IMR-90 (cell line): Measurements from ENCODE around the gene PCBP4. TPM values are rescaled to one million over a fixed set of nuclear protein-coding genes. Genes with fewer than 3 reads are reported as not detected.

Experiments
- ATAC-seq: fragments of 200-7000 bp; cut with Tn5 transposase; 2 replicates; pipeline ENCODE4 v1.9.1; 2020; ENCODE audit warnings: low read depth, mild to moderate bottlenecking, moderate library complexity
- BruUV-seq: library from RNA; stranded (reverse); fragments of 400-500 nt; replicated peaks from 2 replicates; lab custom pipeline; 2021; lab: Mats Ljungman, UMichigan
- CTCF ChIA-PET: fragments of 300-600 bp; formaldehyde crosslinking; extraction: SDS; loops from one replicate; lab custom pipeline; 2021; ENCODE audit warnings: antibody characterized with exemption; lab: Yijun Ruan, JAX
- POLR2A ChIA-PET: fragments of 300-600 bp; sonication (Branson Sonifier 250); formaldehyde crosslinking; loops from one replicate; lab custom pipeline; 2022; ENCODE audit warnings: antibody characterized with exemption; ENCODE audit not compliant: unreplicated experiment; lab: Charles Lee
- DNase-seq: peaks from one replicate; pipeline ENCODE4 v3.0.0; 2013
- H2AFZ ChIP-seq: replicated peaks from 2 replicates; pipeline ENCODE3; 2013; ENCODE audit warnings: low read length, mild to moderate bottlenecking; ENCODE audit not compliant: poor library complexity
- H2AK5ac ChIP-seq: 2 replicates; pipeline ENCODE4 v1.6.1; 2013; ENCODE audit warnings: low read depth, low read length, inconsistent platforms
- H2AK9ac ChIP-seq: replicated peaks from 2 replicates; pipeline ENCODE3; 2013; ENCODE audit warnings: mild to moderate bottlenecking, low read depth, low read length, moderate library complexity; ENCODE audit not compliant: poor library complexity
- H2BK120ac ChIP-seq: 2 replicates; pipeline ENCODE4 v1.6.1; 2013; ENCODE audit warnings: low read depth, low read length, inconsistent platforms
- H2BK15ac ChIP-seq: 3 replicates; pipeline ENCODE4 v1.6.1; 2013; ENCODE audit warnings: low read depth, low read length, inconsistent platforms
- H2BK20ac ChIP-seq: 2 replicates; pipeline ENCODE4 v1.6.1; 2013; ENCODE audit warnings: low read depth, mild to moderate bottlenecking, inconsistent platforms, low read length, moderate library complexity
- H2BK5ac ChIP-seq: 2 replicates; pipeline ENCODE4 v1.6.1; 2013; ENCODE audit warnings: mild to moderate bottlenecking, low read depth, low read length, inconsistent platforms; ENCODE audit not compliant: poor library complexity, severe bottlenecking
- H3K14ac ChIP-seq: replicated peaks from 2 replicates; pipeline ENCODE4 v1.6.1; 2013; ENCODE audit warnings: low read depth, low read length, inconsistent platforms
- H3K18ac ChIP-seq: 2 replicates; pipeline ENCODE4 v1.6.1; 2013; ENCODE audit warnings: low read depth, low read length, control low read depth
- H3K23ac ChIP-seq: 2 replicates; pipeline ENCODE4 v1.6.1; 2013; ENCODE audit warnings: low read depth, low read length, inconsistent platforms
- H3K27ac ChIP-seq: 2 replicates; pipeline ENCODE4 v1.5.1; 2013; ENCODE audit warnings: mild to moderate bottlenecking, control low read depth, low read length; ENCODE audit not compliant: insufficient read depth
- H3K27me3 ChIP-seq: 2 replicates; pipeline ENCODE4 v1.6.1; 2013; ENCODE audit warnings: low read length; ENCODE audit not compliant: control insufficient read depth, insufficient read depth
- H3K36me3 ChIP-seq: 2 replicates; pipeline ENCODE4 v1.6.1; 2013; ENCODE audit warnings: low read length, mixed read lengths; ENCODE audit not compliant: control insufficient read depth, insufficient read depth
- H3K4ac ChIP-seq: 2 replicates; pipeline ENCODE4 v1.6.1; 2013; ENCODE audit warnings: low read depth, low read length, inconsistent platforms
- H3K4me1 ChIP-seq: 2 replicates; pipeline ENCODE4 v1.6.1; 2013; ENCODE audit warnings: low read length, mixed read lengths; ENCODE audit not compliant: control insufficient read depth, insufficient read depth
- H3K4me2 ChIP-seq: 2 replicates; pipeline ENCODE4 v1.6.1; 2013; ENCODE audit warnings: low read depth, mild to moderate bottlenecking, control low read depth, low read length, moderate library complexity
- H3K4me3 ChIP-seq: 2 replicates; pipeline ENCODE4 v1.5.1; 2013; ENCODE audit warnings: low read depth, mild to moderate bottlenecking, control low read depth, low read length, moderate library complexity; ENCODE audit not compliant: insufficient read depth
- H3K56ac ChIP-seq: 2 replicates; pipeline ENCODE4 v1.6.1; 2013; ENCODE audit warnings: low read length, inconsistent platforms; ENCODE audit not compliant: insufficient read depth; ENCODE audit errors: extremely low read depth
- H3K79me1 ChIP-seq, 2 experiments: 2 replicates each; pipeline ENCODE4 v1.6.1; 2013; ENCODE audit warnings: low read length in 2 of 2, inconsistent platforms in 1 of 2, low read depth in 1 of 2
- H3K9ac ChIP-seq: 2 replicates; pipeline ENCODE4 v1.6.1; 2013; ENCODE audit warnings: low read depth, low read length, control low read depth
- H3K9me1 ChIP-seq: 2 replicates; pipeline ENCODE4 v1.6.1; 2013; ENCODE audit warnings: low read length, inconsistent platforms; ENCODE audit not compliant: insufficient read depth
- H3K9me3 ChIP-seq: 2 replicates; pipeline ENCODE4 v1.6.1; 2013; ENCODE audit warnings: low read length; ENCODE audit not compliant: control insufficient read depth, insufficient read depth
- H4K20me1 ChIP-seq: 2 replicates; pipeline ENCODE4 v1.6.1; 2013; ENCODE audit warnings: low read length, inconsistent platforms; ENCODE audit not compliant: insufficient read depth
- H4K5ac ChIP-seq: 2 replicates; pipeline ENCODE4 v1.6.1; 2013; ENCODE audit warnings: mild to moderate bottlenecking, low read depth, low read length, control low read depth
- H4K8ac ChIP-seq, 2 experiments: 2 replicates each; pipeline ENCODE4 v1.6.1; 2013; ENCODE audit warnings: low read depth in 2 of 2, low read length in 2 of 2, control low read depth in 1 of 2, inconsistent platforms in 1 of 2
- H4K91ac ChIP-seq: 2 replicates; pipeline ENCODE4 v1.6.1; 2013; ENCODE audit warnings: low read depth, low read length, inconsistent platforms; ENCODE audit not compliant: insufficient read depth
- BHLHE40 ChIP-seq: fragments of 150-350 bp; IDR thresholded peaks from 2 replicates; pipeline ENCODE4 v1.6.1; 2016; ENCODE audit warnings: mild to moderate bottlenecking, low read depth, low read length
- CEBPB ChIP-seq: IDR thresholded peaks from 2 replicates; pipeline ENCODE4 v1.6.1; 2012; ENCODE audit warnings: low read depth, low read length, improper control_type of control experiment
- CHD1 ChIP-seq: IDR thresholded peaks from 2 replicates; pipeline ENCODE4 v1.6.1; 2012; ENCODE audit warnings: low read depth, low read length, improper control_type of control experiment
- CTCF ChIP-seq: conservative IDR thresholded peaks from 2 replicates; pipeline ENCODE4 v1.5.1; 2012; ENCODE audit warnings: mild to moderate bottlenecking, low read depth, low read length, improper control_type of control experiment
- ELK1 ChIP-seq: fragments of 150-350 bp; IDR thresholded peaks from 2 replicates; pipeline ENCODE4 v1.6.1; 2016; ENCODE audit warnings: low read depth, mild to moderate bottlenecking, low read length, moderate library complexity, borderline replicate concordance
- FOS ChIP-seq: fragments of 150-350 bp; IDR thresholded peaks from 2 replicates; pipeline ENCODE4 v1.6.1; 2016; ENCODE audit warnings: low read depth, low read length
- MAFK ChIP-seq: IDR thresholded peaks from 2 replicates; pipeline ENCODE4 v1.6.1; 2012; ENCODE audit warnings: low read depth, low read length, improper control_type of control experiment
- MAZ ChIP-seq: IDR thresholded peaks from 2 replicates; pipeline ENCODE4 v1.6.1; 2012; ENCODE audit warnings: low read depth, mild to moderate bottlenecking, low read length, improper control_type of control experiment, moderate library complexity, borderline replicate concordance
- MXI1 ChIP-seq: IDR thresholded peaks from 2 replicates; pipeline ENCODE4 v1.6.1; 2012; ENCODE audit warnings: low read depth, mild to moderate bottlenecking, low read length, moderate library complexity, borderline replicate concordance
- NFE2L2 ChIP-seq: fragments of 150-350 bp; IDR thresholded peaks from 2 replicates; pipeline ENCODE4 v1.6.1; 2016; ENCODE audit warnings: low read depth, mild to moderate bottlenecking, low read length
- POLR2A ChIP-seq: IDR thresholded peaks from 2 replicates; pipeline ENCODE4 v1.6.1; 2012; ENCODE audit warnings: mild to moderate bottlenecking, low read depth, low read length
- RAD21 ChIP-seq: IDR thresholded peaks from 2 replicates; pipeline ENCODE4 v1.6.1; 2012; ENCODE audit warnings: low read length, improper control_type of control experiment
- RCOR1 ChIP-seq: IDR thresholded peaks from 2 replicates; pipeline ENCODE4 v1.6.1; 2012; ENCODE audit warnings: mild to moderate bottlenecking, low read length, improper control_type of control experiment; ENCODE audit not compliant: insufficient replicate concordance
- RFX5 ChIP-seq: IDR thresholded peaks from 2 replicates; pipeline ENCODE4 v1.8.0; 2012; ENCODE audit warnings: low read depth, mild to moderate bottlenecking, low read length, moderate library complexity
- SMC3 ChIP-seq: fragments of 150-350 bp; IDR thresholded peaks from 2 replicates; pipeline ENCODE4 v1.6.1; 2016; ENCODE audit warnings: low read depth, mild to moderate bottlenecking, antibody characterized with exemption, low read length, moderate library complexity
- USF2 ChIP-seq: fragments of 150-350 bp; IDR thresholded peaks from 2 replicates; pipeline ENCODE4 v1.6.1; 2017; ENCODE audit warnings: mild to moderate bottlenecking, antibody characterized with exemption, low read length, low read depth
- WGBS, 2 experiments: methylation state at CpG; one replicate each; pipeline versions ENCODE4 v1.1.5 to v1.1.7; 2013; ENCODE audit warnings: missing lambda C conversion rate in 2 of 2; ENCODE audit not compliant: insufficient read length in 1 of 2; ENCODE audit errors: extremely low coverage in 2 of 2; 5-methylcytosine and 5-hydroxymethylcytosine counted together
- dilution Hi-C: fragments of 300-500 bp; cut with HindIII; formaldehyde crosslinking; loops from one replicate; pipeline ENCODE4 v1.14.3; 2018; ENCODE audit warnings: low sequenced_read_pairs; ENCODE audit not compliant: unreplicated experiment
- in situ Hi-C: fragments of 300-500 bp; cut with MboI; formaldehyde crosslinking; loops from 3 replicates; pipeline ENCODE4 v1.14.3; 2019; ENCODE audit warnings: low sequenced_read_pairs, inconsistent platforms, mixed read lengths
- intact Hi-C: fragments of 100-400 bp; cut with micrococcal nuclease; formaldehyde crosslinking; loops from 2 replicates; pipeline ENCODE4 v1.10.0; 2022
- polyA plus RNA-seq, 3 experiments: library from polyadenylated mRNA; depleted of rRNA; stranded (reverse); fragments of >200 nt; gene quantifications; 2 replicates each; pipeline ENCODE4 v1.2.3, GENCODE V29; 2012; ENCODE audit warnings: low replicate concordance in 1 of 3
- total RNA-seq: library from RNA; depleted of rRNA; stranded (reverse); fragments of >200 nt; gene quantifications from 2 replicates; pipeline ENCODE4 v1.2.3, GENCODE V29; 2012

The PCBP4 gene
- total and polyA plus RNA-seq, 2 of the 4 experiments (the other 2 are of a cell fraction) = 70.8 to 110 TPM

GRCh38 chr3:51961011-51961410 lies 6.2 kb downstream of the PCBP4 start:
- TF ChIP-seq MXI1 = no peak
- TF ChIP-seq MAZ = no peak
- TF ChIP-seq MAFK = no peak
- TF ChIP-seq RCOR1 = no peak
- TF ChIP-seq BHLHE40 = no peak
- no peak for TF ChIP-seq FOS
- no peak for TF ChIP-seq POLR2A
- no peak for TF ChIP-seq RAD21
- TF ChIP-seq NFE2L2 = no peak
- TF ChIP-seq CEBPB = no peak
- no peak for TF ChIP-seq CTCF
- TF ChIP-seq ELK1 = no peak
- TF ChIP-seq RFX5 = no peak
- TF ChIP-seq SMC3 = no peak
- TF ChIP-seq CHD1 = no peak
- TF ChIP-seq USF2 = no peak
- no peak for DNase-seq
- dilution Hi-C loops = no loop called here
- H3K56ac ChIP-seq = no peak overlapping the region
- H3K79me1 ChIP-seq = peaks cover 22 to 44% of the 10 kb centered on the region in 2 experiments
- ATAC-seq = no peak
- H2AK5ac ChIP-seq = no peak overlapping the region
- no peak overlapping the region for H4K91ac ChIP-seq
- no peak overlapping the region for H2BK5ac ChIP-seq
- no peaks in the 10 kb centered on the region for H3K27me3 ChIP-seq
- H3K4me2 ChIP-seq = no peak overlapping the region
- H4K8ac ChIP-seq = no peak overlapping the region
- no peak overlapping the region for H2BK120ac ChIP-seq
- H2AK9ac ChIP-seq = no peak overlapping the region
- peaks cover 32% of the 10 kb centered on the region for H3K36me3 ChIP-seq
- H3K18ac ChIP-seq = no peak overlapping the region
- no peak overlapping the region for H3K23ac ChIP-seq
- POLR2A ChIA-PET = interaction anchor here (0.6 kb wide), 1 partner anchor 94 kb away, joined by 4 read pairs; no protein-coding TSS in a partner anchor
- H2BK20ac ChIP-seq = no peak overlapping the region
- no peak overlapping the region for H3K14ac ChIP-seq
- intact Hi-C loops = no loop called here
- H3K9me3 ChIP-seq = no peaks in the 10 kb centered on the region
- H4K5ac ChIP-seq = no peak overlapping the region
- no peak overlapping the region for H2AFZ ChIP-seq
- CTCF ChIA-PET = no interaction called here
- peaks cover 8% of the 10 kb centered on the region for H3K9me1 ChIP-seq
- no peak overlapping the region for H2BK15ac ChIP-seq
- peaks cover 20% of the 10 kb centered on the region; the same call in 1 of the 2 replicates for H4K20me1 ChIP-seq
- no peak overlapping the region for H3K9ac ChIP-seq
- no peak overlapping the region for H3K27ac ChIP-seq
- WGBS, 2 experiments = 95% methylated on average over 12 of the region's 18 CpGs; no CpG with 5 or more reads in 1 of the 2 experiments
- in situ Hi-C loops = loop anchor here (25.0 kb wide), 1 partner anchor 1624 kb away; the partner anchor contains the start of genes RASSF1, TUSC2 and ZMYND10
- no peak overlapping the region for H3K4ac ChIP-seq
- H3K4me3 ChIP-seq = no peak overlapping the region
- no TSS peak for BruUV-seq
- peaks cover 16% of the 10 kb centered on the region for H3K4me1 ChIP-seq
